Measurements from ENCODE around the gene SBSN. TPM values are rescaled to one million over a fixed set of nuclear protein-coding genes. Genes with fewer than 3 reads are reported as not detected.

Gene SBSN
- total and polyA plus RNA-seq, 9 of the 15 experiments (the other 6 are each of a cell fraction or from before 2014, with no cell fraction given) = 0.05 TPM; not detected in 8

GRCh38 chr19:35545001-35545854 lies 17.1 kb upstream of the SBSN start, which contains the start of gene TMEM147 (continued):
- TF ChIP-seq SREBF1 (IDR thresholded peaks at IDR 0.05; ENCODE audit: borderline replicate concordance, low read depth, low read length) = peak; percentile 49; the same call in 1 of the 2 replicates
- TF ChIP-seq, protein P1, sequence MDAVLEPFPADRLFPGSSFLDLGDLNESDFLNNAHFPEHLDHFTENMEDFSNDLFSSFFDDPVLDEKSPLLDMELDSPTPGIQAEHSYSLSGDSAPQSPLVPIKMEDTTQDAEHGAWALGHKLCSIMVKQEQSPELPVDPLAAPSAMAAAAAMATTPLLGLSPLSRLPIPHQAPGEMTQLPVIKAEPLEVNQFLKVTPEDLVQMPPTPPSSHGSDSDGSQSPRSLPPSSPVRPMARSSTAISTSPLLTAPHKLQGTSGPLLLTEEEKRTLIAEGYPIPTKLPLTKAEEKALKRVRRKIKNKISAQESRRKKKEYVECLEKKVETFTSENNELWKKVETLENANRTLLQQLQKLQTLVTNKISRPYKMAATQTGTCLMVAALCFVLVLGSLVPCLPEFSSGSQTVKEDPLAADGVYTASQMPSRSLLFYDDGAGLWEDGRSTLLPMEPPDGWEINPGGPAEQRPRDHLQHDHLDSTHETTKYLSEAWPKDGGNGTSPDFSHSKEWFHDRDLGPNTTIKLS (IDR thresholded peaks at IDR 0.05; ENCODE audit: borderline replicate concordance, low read depth) = peak; percentile 83
- TF ChIP-seq POLR2G (IDR thresholded peaks at IDR 0.05; ENCODE audit: low read depth, low read length) = peak; percentile 97
- TF ChIP-seq ZFP30 (CRISPR knock-in tag; IDR thresholded peaks at IDR 0.05; ENCODE audit: borderline replicate concordance) = no peak
- peak in 1 of 3 experiments; percentile 67; a peak in 3 of 6 replicates for TF ChIP-seq ZBTB11 (CRISPR knock-in tag; IDR thresholded peaks at IDR 0.05)
- no peak for TF ChIP-seq ZNF384 (IDR thresholded peaks at IDR 0.05; ENCODE audit: low read depth, low read length)
- TF ChIP-seq TBP (optimal IDR thresholded peaks at IDR 0.05; ENCODE audit: low read depth, low read length) = peak; percentile 74
- no peak for TF ChIP-seq BRCA1 (IDR thresholded peaks at IDR 0.05)
- TF ChIP-seq BRCA1 (CRISPR knock-in tag; IDR thresholded peaks at IDR 0.05) = no peak
- TF ChIP-seq SMAD3 (CRISPR knock-in tag; conservative IDR thresholded peaks at IDR 0.05) = 0 out of 2 replicates have a peak, but pooled peaks have one; percentile 46
- TF ChIP-seq CBX8 (IDR thresholded peaks at IDR 0.05; ENCODE audit: borderline replicate concordance, extremely low read depth, low read depth, low read length, poor library complexity, severe bottlenecking) = no peak
- TF ChIP-seq NONO (IDR thresholded peaks at IDR 0.05; ENCODE audit: low read depth in 2 of 2, low read length in 1 of 2) = no peak; a peak in 1 of 4 replicates
- no peak; a peak in 1 of 4 replicates for TF ChIP-seq SRF (CRISPR knock-in tag; IDR thresholded peaks at IDR 0.05)
- TF ChIP-seq KAT8 (IDR thresholded peaks at IDR 0.05; ENCODE audit: low read depth) = no peak
- peak; percentile 96 for TF ChIP-seq HCFC1 (IDR thresholded peaks at IDR 0.05; ENCODE audit: low read depth, low read length)
- no peak for TF ChIP-seq ERF (CRISPR knock-in tag; IDR thresholded peaks at IDR 0.05)
- peak; percentile 81 for TF ChIP-seq RB1 (IDR thresholded peaks at IDR 0.05; ENCODE audit: low read depth)
- TF ChIP-seq FOXK2 (conservative IDR thresholded peaks at IDR 0.05 in 1 of 2, IDR thresholded peaks at IDR 0.05 in 1 of 2; ENCODE audit: low read depth in 2 of 2) = 0 out of 4 replicates have a peak, but pooled peaks of 1 of the 2 experiments have one; percentile 11
- peak in 1 of 2 experiments; percentile 67; a peak in 1 of 4 replicates for TF ChIP-seq CSDE1 (IDR thresholded peaks at IDR 0.05)
- no peak for TF ChIP-seq MECOM (CRISPR knock-in tag; IDR thresholded peaks at IDR 0.05)
- no peak for TF ChIP-seq KLF13 (tag; IDR thresholded peaks at IDR 0.05; ENCODE audit: borderline replicate concordance, low read depth)
- TF ChIP-seq CHD1 (IDR thresholded peaks at IDR 0.05; ENCODE audit: low read length) = no peak

Data from K562 (cell line).